ENCODE measurements around the gene STAM.

Gene STAM

GRCh38 chr10:17655567-17656146 is 11.7 kb downstream of the STAM start:
- no peak for TF ChIP-seq EP300 (IDR thresholded peaks at IDR 0.05; ENCODE audit: borderline replicate concordance)
- no peak for TF ChIP-seq FOXM1 (IDR thresholded peaks at IDR 0.05; ENCODE audit: borderline replicate concordance, low read depth)
- no peak for TF ChIP-seq CREB1 (IDR thresholded peaks at IDR 0.05; ENCODE audit: low read depth)
- TF ChIP-seq CEBPB (IDR thresholded peaks at IDR 0.05): no peak

GRCh38 chr10:17657103-17657500 is 13.2 kb downstream of the STAM start:
- TF ChIP-seq TAF1 (IDR thresholded peaks at IDR 0.05; ENCODE audit: low read depth) (no peak), ZBTB7A (IDR thresholded peaks at IDR 0.05; ENCODE audit: low read depth) (no peak), MAX (IDR thresholded peaks at IDR 0.05) (no peak), REST (IDR thresholded peaks at IDR 0.05; ENCODE audit: low read depth) (no peak)

GRCh38 chr10:17659365-17659764 is 15.4 kb downstream of the STAM start:
- TF ChIP-seq CEBPB (IDR thresholded peaks at IDR 0.05): no peak
- no peak for TF ChIP-seq TEAD4 (IDR thresholded peaks at IDR 0.05)
- TF ChIP-seq NFIC (IDR thresholded peaks at IDR 0.05): no peak
- TF ChIP-seq USF1 (IDR thresholded peaks at IDR 0.05): no peak
- TF ChIP-seq MAX (IDR thresholded peaks at IDR 0.05): no peak
- no peak for TF ChIP-seq TCF12 (IDR thresholded peaks at IDR 0.05; ENCODE audit: low read depth)
- no peak for TF ChIP-seq EGR1 (IDR thresholded peaks at IDR 0.05)
- no peak for TF ChIP-seq CREB1 (IDR thresholded peaks at IDR 0.05; ENCODE audit: low read depth)
- no peak for TF ChIP-seq TAF1 (IDR thresholded peaks at IDR 0.05; ENCODE audit: low read depth)
- TF ChIP-seq RAD21 (IDR thresholded peaks at IDR 0.05; ENCODE audit: low read depth): no peak
- no peak for TF ChIP-seq ZBTB7A (IDR thresholded peaks at IDR 0.05; ENCODE audit: low read depth)
- no peak for TF ChIP-seq REST (IDR thresholded peaks at IDR 0.05; ENCODE audit: low read depth)
- no peak for TF ChIP-seq EP300 (IDR thresholded peaks at IDR 0.05; ENCODE audit: borderline replicate concordance)
- TF ChIP-seq FOXM1 (IDR thresholded peaks at IDR 0.05; ENCODE audit: borderline replicate concordance, low read depth): no peak
- TF ChIP-seq YY1 (IDR thresholded peaks at IDR 0.05; ENCODE audit: low read depth): no peak

- no peak for TF ChIP-seq YY1 (IDR thresholded peaks at IDR 0.05; ENCODE audit: low read depth)
- no peak for TF ChIP-seq ZBTB7A (IDR thresholded peaks at IDR 0.05; ENCODE audit: low read depth)
- TF ChIP-seq CREB1 (IDR thresholded peaks at IDR 0.05; ENCODE audit: low read depth): no peak
- TF ChIP-seq RAD21 (IDR thresholded peaks at IDR 0.05; ENCODE audit: low read depth): no peak
- no peak for TF ChIP-seq FOXM1 (IDR thresholded peaks at IDR 0.05; ENCODE audit: borderline replicate concordance, low read depth)
Observed at GRCh38 chr10:17660921-17661320, 17.0 kb downstream of the STAM start.

GRCh38 chr10:17661510-17661909 is 17.6 kb downstream of the STAM start:
- no peak for TF ChIP-seq USF1 (IDR thresholded peaks at IDR 0.05)
- TF ChIP-seq NFIC (IDR thresholded peaks at IDR 0.05): no peak
- no peak for TF ChIP-seq TCF12 (IDR thresholded peaks at IDR 0.05; ENCODE audit: low read depth)
- TF ChIP-seq MAX (IDR thresholded peaks at IDR 0.05): no peak
- TF ChIP-seq RAD21 (IDR thresholded peaks at IDR 0.05; ENCODE audit: low read depth): no peak
- TF ChIP-seq REST (IDR thresholded peaks at IDR 0.05; ENCODE audit: low read depth): no peak
- no peak for TF ChIP-seq TAF1 (IDR thresholded peaks at IDR 0.05; ENCODE audit: low read depth)
- TF ChIP-seq TEAD4 (IDR thresholded peaks at IDR 0.05): no peak
- no peak for TF ChIP-seq EP300 (IDR thresholded peaks at IDR 0.05; ENCODE audit: borderline replicate concordance)
- no peak for TF ChIP-seq CREB1 (IDR thresholded peaks at IDR 0.05; ENCODE audit: low read depth)

Measured in Ishikawa (cell line).